ENCODE results near the gene MARCHF6.

MARCHF6 gene

DNA sequence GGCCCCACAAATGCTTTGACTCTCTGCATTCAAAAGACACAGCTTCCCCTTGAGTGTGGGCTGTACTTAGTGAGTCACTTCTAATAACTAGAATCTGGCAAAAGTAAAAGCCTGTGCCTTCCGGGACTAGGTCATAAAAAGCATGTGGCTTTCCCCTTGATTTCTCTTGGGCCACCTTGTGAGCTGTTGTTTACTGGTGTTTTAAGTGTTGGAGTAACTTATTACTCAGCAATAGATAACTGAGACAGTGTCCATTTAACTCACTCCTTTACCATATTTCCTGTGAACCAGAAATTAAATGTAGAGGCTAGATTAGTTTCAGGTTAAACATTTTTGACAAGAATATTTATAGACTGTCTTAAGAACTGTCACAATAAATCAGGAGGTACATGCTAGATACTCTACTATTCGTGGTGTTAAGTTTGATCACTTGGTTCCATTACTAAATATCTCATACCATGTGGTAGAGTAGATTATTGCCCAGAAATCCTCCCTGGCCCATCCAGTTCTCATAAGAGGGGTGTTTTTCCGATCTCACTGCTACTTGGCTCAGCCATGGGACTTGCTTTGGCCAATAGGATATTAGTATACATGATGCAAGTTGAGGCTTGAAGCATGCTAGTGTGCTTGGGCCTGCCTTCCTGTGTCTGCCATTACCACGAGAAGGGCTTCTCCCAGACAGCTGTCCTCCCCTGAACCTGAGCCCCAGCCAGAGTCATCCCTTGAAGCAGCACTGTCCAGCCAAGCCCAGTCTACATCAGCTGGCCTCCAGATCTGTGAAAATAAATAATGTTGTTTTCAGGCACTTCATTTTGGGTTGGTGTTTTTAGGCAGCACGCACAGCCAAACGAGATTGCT, 35.4 kb upstream of the MARCHF6 start:
- TF ChIP-seq GATA2 (IDR thresholded peaks at IDR 0.05; ENCODE audit: low read depth, low read length) (no peak), GATA3 (IDR thresholded peaks at IDR 0.05; ENCODE audit: low read depth, low read length) (no peak)

DNA sequence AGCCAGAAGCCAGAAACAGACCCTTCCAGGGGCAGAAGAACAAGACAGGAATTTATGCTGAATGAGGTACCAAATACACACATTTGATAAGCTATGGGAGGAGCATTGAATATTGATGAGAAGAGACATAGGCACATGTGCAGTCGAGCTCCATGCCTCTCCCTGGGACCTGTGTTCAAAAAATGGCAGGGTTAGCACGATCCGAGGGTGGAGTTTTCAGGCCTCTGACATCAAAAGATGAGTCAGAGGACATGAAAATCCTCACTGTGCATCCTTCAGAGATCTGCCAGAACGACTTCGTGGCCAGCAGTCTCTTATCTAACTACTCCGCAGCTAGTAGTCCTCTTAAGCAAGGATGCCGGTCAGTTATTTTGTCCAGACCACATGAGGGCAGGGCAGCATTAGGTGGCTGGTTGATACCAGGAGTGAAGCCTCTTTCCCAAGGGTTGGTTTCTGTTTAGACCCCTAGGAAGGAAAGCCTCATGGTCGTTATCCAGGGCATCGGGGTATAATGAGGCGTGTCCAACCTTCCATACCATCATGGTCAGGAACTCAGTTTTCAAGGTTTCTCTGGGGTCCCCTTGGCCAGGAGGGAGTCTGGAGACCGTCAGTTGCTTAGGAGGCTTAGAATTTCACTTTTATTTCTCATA, 34.2 kb upstream of the MARCHF6 start:
- TF ChIP-seq GATA3 (IDR thresholded peaks at IDR 0.05; ENCODE audit: low read depth, low read length) = no peak
- TF ChIP-seq GATA2 (IDR thresholded peaks at IDR 0.05; ENCODE audit: low read depth, low read length) = no peak

DNA sequence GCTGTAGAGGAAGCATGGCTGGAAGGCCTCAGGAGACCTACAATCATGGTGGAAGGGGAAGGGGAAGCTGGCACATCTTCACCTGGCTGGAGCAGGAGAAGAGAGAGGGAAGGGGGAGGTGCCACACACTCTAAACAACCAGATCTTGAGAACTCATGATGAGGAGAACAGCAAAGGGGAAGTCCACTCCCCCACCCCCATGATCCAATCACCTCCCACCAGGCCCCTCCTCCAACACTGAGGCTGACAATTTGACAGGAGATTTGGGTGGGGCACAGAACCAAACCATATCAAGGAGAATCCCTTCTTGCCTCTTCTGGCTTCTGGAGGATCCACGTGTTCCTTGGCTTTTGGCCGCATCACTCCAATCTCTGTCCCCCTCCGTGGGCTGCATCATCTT, 32.7 kb upstream of the MARCHF6 start:
- no peak for TF ChIP-seq GATA3 (IDR thresholded peaks at IDR 0.05; ENCODE audit: low read depth, low read length)
- no peak for TF ChIP-seq GATA2 (IDR thresholded peaks at IDR 0.05; ENCODE audit: low read depth, low read length)

DNA sequence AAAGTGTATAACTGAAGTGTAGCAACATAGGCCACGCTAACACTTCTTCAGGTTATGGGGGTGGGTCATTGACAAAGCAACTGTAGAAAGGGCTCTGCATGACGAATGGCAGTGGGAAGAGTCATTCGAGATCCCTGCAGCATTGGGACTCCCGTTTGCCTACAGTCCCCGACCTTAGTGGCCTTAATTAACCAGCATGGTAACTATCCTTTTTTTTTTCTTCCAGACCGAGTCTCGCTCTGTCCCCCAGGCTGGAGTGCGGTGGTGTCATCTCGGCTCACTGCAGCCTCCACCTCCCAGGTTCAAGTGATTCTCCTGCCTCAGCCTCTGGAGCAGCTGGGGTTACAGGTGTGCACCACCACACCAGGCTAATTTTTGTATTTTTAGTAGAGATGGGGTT, 31.6 kb upstream of the MARCHF6 start:
- no peak for TF ChIP-seq GATA2 (IDR thresholded peaks at IDR 0.05; ENCODE audit: low read depth, low read length)
- no peak for TF ChIP-seq GATA3 (IDR thresholded peaks at IDR 0.05; ENCODE audit: low read depth, low read length)

DNA sequence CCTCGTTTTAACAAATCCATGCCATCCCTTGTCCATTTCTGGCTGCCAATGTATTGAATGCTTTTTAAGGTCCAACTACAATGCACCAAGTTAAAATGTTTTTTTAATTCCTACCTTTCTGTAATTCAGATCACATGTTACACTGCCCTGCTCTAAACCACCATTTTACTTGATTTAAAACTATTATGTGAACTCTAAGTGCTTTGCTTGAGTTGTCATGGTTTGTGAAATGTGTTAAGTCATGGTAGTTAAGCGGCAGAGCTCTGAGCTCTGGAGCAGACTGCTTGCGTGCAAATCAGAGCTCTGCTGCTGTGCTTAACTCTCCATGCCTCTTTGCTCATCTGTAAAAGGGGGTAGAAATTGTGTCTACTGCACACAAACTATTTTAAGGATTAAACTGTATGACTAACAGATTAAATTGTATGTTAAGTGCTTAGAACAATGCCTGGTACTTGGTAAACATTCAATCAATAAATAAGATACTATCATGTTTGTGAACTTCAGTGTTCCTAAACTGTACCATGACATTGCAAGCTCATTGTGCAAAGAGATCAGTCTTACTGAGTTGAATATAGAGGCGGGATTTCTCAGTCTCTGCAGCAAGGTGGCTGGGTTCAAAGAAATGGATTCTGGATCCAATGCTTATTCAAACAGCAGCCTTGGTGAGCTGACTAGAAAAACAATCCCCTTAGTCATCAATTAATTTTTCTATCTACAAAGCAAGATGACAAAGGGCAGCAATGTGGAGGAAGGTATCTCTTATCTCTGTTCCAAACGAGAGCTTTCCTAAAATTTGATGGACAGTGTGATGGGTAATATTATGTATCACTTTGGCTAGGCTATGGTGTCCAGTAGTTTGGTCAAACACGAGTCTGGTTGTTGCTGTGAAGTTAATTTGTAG, 29.7 kb upstream of the MARCHF6 start:
- TF ChIP-seq GATA2 (IDR thresholded peaks at IDR 0.05; ENCODE audit: low read depth, low read length) = no peak
- no peak for TF ChIP-seq GATA3 (IDR thresholded peaks at IDR 0.05; ENCODE audit: low read depth, low read length)

DNA sequence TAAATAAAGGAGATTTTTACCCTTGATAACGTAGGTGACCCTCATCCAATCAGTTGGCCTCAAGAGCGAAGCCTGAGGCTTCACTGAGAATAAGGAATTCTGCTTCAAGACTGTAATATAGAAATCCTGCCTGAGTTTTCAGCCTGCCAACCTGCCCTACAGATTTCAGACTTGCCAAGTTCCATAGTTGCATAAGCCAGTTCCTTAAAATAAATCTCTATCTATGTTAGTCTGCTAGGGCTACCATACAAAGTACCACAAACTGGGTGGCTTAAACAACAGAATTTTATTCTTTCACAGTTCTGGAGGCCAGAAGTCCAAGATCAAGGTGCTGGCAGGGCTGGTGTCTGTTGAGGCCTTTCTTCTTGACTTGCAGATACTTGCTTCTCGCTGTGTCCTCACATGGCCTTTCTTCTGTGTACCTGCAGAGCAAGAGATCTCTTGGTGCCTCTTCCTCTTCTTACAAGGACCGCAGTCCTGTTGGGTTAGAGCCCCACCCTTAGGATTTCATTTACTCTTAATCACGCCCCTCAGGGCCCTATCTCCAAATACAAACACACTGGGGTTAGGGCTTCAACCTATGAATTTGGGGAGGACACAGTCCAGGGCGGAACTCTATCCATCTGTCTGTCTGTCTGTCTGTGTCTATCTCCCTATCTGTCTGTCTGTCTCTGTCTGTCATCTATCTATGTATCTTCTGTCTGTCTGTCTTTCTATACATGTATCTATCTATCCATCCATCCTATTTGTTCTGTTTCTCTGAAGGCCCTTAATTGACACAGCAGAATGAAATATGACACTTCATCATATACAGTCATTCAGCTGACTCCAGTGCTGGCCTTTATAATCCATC, 28.8 kb upstream of the MARCHF6 start:
- TF ChIP-seq GATA2 (IDR thresholded peaks at IDR 0.05; ENCODE audit: low read depth, low read length) = no peak
- TF ChIP-seq GATA3 (IDR thresholded peaks at IDR 0.05; ENCODE audit: low read depth, low read length) = no peak

DNA sequence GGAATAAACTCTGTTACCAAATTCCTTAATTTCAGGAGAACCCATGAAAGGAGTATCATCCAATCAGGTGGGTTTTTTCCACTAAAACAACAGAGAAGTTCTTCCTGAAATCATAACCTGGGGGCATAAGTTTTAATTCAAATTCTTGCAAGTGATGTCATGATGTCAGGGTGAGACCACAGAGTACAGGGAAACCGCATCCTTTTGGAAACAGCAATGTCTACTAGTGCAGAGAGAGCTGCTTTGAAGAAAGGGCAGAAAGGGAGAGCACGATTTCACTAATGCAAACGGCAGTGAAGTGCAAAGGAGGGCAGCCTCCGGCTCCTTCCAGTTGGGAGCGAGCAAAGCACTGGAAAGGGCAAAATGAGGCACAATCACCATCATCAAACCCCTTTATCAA, 25.2 kb upstream of the MARCHF6 start:
- TF ChIP-seq GATA3 (IDR thresholded peaks at IDR 0.05; ENCODE audit: low read depth, low read length) = no peak
- TF ChIP-seq GATA2 (IDR thresholded peaks at IDR 0.05; ENCODE audit: low read depth, low read length) = no peak

DNA sequence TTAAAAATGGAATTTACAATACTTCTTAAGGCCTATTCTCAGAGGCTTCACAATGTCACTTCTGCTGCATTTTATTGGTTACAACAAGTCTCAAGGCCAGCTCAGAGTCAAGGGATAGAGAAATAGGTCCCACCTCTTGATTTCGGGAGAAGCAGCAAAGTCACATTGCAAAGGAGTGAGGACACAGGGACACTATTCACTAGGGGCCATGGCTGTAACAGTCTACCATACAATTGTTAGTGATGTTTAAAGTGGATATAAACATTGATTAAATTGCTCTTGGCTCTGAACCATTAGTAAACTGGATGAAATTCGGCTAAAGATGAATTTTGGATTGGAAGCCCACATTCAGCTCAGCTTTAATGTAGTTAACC, 24.1 kb upstream of the MARCHF6 start:
- TF ChIP-seq GATA2 (IDR thresholded peaks at IDR 0.05; ENCODE audit: low read depth, low read length) (no peak), GATA3 (IDR thresholded peaks at IDR 0.05; ENCODE audit: low read depth, low read length) (no peak)

DNA sequence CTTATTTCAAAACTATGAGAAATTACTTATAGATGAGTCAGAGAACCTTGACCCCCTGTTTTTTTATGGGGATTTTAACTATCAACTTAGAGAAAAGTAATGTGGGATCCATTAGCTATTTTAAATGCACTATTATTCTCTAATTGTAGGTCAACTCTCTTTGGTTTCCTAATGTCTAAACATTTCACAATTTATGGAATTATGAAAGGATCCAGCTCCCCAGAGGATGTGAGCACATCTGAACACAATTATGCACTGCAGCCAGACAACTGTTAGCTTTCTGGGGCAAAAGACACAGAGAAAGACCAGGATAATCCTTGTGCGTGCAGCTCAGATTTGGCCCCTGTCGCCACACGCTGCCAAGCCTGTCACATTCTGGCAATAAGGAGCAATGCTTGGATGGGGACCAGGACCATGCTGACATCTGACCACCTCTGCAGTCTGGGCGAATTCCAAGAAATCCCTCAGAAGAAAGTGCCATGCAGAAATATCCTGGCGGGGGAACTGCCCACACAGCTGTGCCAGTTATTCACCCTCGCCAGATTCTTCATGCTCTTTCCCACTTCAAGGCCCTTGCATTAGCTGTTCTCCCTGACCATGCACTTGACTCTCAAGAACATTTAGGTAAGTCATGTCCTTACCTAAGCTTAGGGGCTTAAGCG, 23.5 kb upstream of the MARCHF6 start:
- TF ChIP-seq GATA2 (IDR thresholded peaks at IDR 0.05; ENCODE audit: low read depth, low read length) = no peak
- TF ChIP-seq GATA3 (IDR thresholded peaks at IDR 0.05; ENCODE audit: low read depth, low read length) = no peak

DNA sequence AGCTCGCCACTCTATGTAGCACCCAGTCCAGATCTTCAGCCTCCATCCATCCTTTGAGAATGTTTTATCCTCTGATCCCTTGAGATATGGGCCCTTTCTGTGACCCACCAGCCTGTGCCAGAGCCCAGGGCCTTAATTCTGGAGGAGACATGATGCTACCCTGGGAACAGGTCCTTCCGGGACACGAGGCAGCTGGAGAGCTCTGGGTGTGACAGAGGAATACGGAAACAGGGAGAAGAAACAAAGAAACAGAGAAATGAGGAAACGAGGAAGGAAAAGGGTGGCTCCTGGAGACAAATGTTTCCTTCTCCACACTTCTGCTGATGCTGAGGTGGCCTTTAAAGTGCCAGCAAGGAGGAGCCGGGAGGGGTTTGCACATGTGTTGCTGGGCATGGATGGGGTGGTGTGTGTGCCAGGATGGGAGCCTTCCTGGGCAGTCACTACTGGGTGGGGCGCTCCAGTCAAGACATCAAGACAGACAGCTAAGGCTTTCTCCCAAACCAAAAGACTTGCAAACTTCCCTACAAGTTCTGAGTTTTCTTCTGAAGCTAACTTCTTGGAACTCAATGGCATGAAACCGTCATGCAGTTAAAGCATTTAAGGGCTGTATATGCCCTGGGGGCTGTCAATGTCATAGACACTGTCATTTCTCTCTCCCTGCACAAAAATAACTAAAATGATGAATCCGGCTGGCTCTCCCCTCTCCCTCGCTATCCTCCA, 22.8 kb upstream of the MARCHF6 start:
- TF ChIP-seq GATA2 (IDR thresholded peaks at IDR 0.05; ENCODE audit: low read depth, low read length) (no peak), GATA3 (IDR thresholded peaks at IDR 0.05; ENCODE audit: low read depth, low read length) (no peak)

DNA sequence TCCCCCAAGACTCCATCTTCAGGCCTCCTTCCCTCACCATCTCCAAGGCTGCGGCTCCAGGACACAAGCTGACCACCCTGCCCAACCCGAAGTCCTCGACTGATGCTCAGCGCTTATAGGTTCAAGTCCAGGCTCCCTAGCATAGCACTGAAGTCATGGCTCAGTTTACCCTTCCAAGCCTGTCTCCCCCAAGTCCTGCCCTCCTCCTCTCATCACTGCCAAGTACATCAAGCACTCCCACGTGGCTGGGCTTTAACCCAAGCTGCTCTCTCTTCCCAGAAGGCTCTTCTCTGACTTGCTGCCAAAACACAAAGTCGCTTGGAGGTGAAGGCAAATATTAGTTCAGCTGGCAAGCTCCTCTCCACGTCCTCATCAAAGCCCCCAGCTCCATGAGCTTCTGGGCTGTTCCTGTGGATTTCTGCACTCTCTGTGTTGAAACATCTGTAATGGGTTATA, 22.1 kb upstream of the MARCHF6 start:
- TF ChIP-seq GATA3 (IDR thresholded peaks at IDR 0.05; ENCODE audit: low read depth, low read length) (no peak), GATA2 (IDR thresholded peaks at IDR 0.05; ENCODE audit: low read depth, low read length) (no peak)

DNA sequence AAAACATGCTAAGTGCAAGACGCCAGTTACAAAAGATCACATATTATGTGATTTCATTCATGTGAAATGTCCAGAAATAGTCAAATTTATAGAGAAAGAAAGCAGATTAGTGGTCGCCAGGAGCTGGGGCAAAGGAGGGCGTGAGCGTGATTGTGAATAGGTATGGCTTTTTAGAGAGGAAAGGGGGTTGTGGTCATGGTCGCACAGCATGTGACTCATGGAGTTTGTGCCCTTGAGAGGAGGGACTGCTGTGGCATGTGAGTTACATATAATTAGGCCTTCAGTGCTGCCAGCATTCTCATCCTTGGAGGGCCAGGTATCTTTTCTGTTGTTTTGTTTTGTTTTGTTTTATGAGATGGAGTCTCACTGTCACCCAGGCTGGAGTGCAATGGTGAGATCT, 21.2 kb upstream of the MARCHF6 start:
- TF ChIP-seq GATA2 (IDR thresholded peaks at IDR 0.05; ENCODE audit: low read depth, low read length) = no peak
- TF ChIP-seq GATA3 (IDR thresholded peaks at IDR 0.05; ENCODE audit: low read depth, low read length) = no peak
